Left lobe of liver (tissue), 2 donors: ENCODE results near the gene AVPI1. TPM values are rescaled to one million over a fixed set of nuclear protein-coding genes. Genes with fewer than 3 reads are reported as not detected.
"Not testable (repeated sequence)": the region's sequence is repeated elsewhere in the genome, so short reads cannot be mapped to it uniquely, and the experiment has no call there.

ENCODE experiments used
- ATAC-seq: fragments of 200-7000 bp; cut with Tn5 transposase; one replicate; pipeline ENCODE4 v1.9.1; 2020; ENCODE audit warnings: mild to moderate bottlenecking, moderate library complexity
- DNase-seq: peaks from one replicate; pipeline ENCODE4 v3.0.0-alpha.2; 2020; ENCODE audit warnings: low spot score
- total RNA-seq: library from RNA; stranded (reverse); gene quantifications from one replicate; pipeline ENCODE4 v1.2.1, GENCODE V29; 2021
- donor health status: DM: no; HTN: no; CAD: no; lungs with moderate emphysema.
- donor health status: DM: no; HTN: yes; CAD: no.

AVPI1 gene
- total RNA-seq, 1 donor from 2014 or later: 26.4 TPM

DNA sequence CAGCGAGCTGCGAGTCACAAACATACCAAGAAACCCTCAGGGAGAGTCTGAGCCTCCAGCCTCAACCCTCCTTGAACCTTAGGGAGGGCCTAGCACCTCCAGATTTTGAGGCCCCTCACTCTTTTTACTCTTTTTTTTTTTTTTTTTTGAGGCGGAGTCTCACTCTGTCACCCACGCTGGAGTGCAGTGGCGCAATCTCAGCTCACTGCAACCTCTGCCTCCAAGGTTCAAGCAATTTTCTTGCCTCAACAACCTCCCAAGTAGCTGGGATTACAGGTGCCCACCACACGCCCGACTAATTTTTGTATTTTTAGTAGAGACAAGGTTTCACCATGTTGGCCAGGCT lies 2.7 kb downstream of the AVPI1 start:
- ATAC-seq, DNase-seq: not testable (repeated sequence)

GRCh38 chr10:97683556-97684367 lies 3.3 kb downstream of the AVPI1 start:
- no peak for DNase-seq
- ATAC-seq: peak; percentile 7

GRCh38 chr10:97682042-97682441 lies 5.0 kb downstream of the AVPI1 start:
- DNase-seq (no peak), ATAC-seq (no peak)

DNA sequence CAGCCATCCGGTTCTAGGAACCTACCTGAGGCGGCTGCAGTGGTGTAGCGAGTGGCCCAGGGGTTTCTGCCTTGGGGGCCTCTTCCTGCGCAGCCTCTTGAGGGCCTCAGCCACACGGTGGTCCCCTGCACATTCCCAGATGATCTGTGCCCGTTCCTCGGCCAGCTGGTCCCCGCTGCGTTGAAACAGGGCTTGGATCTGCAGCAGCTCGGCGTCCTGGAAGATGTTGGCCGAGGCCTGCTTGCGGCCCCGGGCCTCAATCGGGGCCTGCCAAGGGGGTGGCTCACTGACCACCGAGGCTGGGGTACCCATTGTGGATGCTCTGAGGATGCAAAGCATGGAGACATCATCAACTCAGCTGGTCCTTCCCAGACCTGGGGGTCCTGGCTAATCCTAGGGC lies 7.4 kb downstream of the AVPI1 start:
- no peak for ATAC-seq
- DNase-seq: no peak

DNA sequence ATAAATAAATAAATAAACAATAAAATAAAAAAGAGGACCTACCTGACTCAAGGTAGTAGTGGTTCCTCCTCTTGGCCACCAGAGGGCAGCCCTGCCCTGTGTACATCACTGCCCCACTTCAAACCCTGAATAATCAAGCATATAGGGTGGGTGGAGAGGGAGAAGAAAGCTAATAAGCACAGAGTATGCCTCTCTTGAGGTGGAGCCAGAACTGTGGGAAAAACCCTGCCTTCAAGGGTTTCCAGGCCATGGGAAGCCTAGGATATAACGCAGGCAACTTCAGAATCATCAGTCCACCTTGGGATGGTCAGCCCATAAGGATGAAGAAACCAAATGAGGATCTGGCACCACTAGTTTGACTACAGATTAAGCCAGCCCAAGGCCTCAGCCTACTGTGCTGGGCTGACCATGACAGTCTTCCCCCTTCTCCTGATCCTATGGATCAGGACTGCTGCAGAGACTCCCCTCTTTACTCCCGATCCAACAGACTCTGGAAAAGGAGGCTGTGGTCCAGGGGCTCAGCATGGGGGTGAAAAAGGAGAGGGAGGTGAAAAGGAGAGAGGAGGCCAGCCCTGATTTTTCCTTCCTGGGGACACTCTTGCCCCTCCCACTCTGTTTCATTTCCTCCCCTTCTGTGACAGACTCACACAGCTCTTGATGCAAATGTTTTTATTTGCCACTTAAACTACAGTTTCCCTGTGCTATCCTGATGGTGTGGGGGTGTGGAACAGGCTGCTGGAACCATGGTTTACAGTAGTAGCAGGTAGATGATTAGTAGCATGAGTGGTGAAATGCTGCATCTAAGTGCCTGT lies 10.1 kb downstream of the AVPI1 start:
- peak; percentile 77 for ATAC-seq

GRCh38 chr10:97675222-97675621 lies 11.8 kb downstream of the AVPI1 start:
- ATAC-seq (no peak), DNase-seq (no peak)

More for the DNA sequence above, 10.1 kb downstream of the AVPI1 start:
- no peak for DNase-seq

GRCh38 chr10:97673736-97674525 lies 13.1 kb downstream of the AVPI1 start:
- DNase-seq (no peak), ATAC-seq (peak; percentile 77)

GRCh38 chr10:97669571-97669970 lies 17.5 kb downstream of the AVPI1 start:
- DNase-seq (no peak), ATAC-seq (no peak)

GRCh38 chr10:97667463-97667862 lies 19.6 kb downstream of the AVPI1 start:
- no peak for DNase-seq

DNA sequence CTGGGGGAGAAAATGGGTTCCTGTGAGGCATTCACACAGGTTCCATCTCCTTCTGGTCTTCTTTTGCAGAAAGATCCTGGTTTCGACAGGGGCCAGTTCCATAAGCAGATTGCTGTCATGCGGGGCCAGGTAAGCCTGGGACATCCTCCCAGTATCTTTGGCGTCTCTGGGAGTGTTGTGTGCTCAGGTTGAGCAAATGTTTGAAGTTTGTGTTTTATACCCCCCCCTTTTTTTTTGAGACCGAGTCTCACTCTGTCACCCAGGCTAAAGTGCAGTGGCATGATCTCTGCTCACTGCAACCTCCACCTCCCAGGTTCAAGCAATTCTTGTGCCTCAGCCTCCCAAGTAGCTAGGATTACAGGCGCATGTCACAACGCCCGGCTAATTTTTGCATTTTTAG lies 20.0 kb downstream of the AVPI1 start:
- DNase-seq: no peak
- peak; percentile 75 for ATAC-seq

More at GRCh38 chr10:97667463-97667862, 19.6 kb downstream of the AVPI1 start:
- peak; percentile 4 for ATAC-seq

GRCh38 chr10:97664282-97664850 lies 22.7 kb downstream of the AVPI1 start:
- no peak for DNase-seq

DNA sequence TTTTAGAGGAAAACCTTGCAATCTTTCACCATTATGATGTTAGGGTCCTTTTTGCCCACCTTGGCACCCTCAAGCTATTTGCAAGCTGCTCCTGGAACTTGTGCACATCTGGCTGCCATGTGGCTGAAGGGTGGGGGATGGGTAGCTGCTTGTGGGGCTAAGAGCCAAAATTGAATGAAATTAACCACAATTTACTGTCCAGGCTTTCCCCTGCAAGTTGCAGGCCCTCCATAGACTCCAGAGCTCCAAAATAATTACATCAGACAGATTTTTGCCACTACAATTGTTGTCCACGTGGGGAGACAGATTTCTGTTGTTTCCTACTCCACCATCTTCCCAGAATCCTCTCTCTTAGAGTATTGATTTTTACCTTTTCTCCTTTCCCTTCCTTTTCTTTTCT lies 27.5 kb downstream of the AVPI1 start:
- ATAC-seq (no peak), DNase-seq (no peak)

More at GRCh38 chr10:97664282-97664850, 22.7 kb downstream of the AVPI1 start:
- ATAC-seq: peak; percentile 79

- ATAC-seq (no peak), DNase-seq (no peak)
Observed at GRCh38 chr10:97656777-97657176, 30.3 kb downstream of the AVPI1 start.

DNA sequence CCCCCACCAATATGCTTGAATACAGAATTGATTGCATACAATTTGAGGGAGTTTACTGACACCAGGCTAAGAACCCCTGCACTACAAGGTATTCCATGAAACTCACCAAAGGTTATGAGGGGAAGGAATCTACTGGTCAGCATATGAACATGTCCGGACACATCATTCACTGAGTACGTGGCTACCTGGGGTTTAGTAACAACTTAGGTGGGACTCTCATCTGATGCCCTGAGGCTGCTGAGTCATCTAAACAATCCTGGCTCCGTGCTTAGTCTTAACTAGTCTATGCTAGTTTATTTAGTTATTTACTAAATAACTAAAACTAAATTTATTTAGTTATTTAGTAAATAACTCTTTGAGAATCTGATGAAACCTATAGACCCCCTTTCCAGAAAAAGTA lies 35.3 kb downstream of the AVPI1 start:
- no peak for ATAC-seq

DNA sequence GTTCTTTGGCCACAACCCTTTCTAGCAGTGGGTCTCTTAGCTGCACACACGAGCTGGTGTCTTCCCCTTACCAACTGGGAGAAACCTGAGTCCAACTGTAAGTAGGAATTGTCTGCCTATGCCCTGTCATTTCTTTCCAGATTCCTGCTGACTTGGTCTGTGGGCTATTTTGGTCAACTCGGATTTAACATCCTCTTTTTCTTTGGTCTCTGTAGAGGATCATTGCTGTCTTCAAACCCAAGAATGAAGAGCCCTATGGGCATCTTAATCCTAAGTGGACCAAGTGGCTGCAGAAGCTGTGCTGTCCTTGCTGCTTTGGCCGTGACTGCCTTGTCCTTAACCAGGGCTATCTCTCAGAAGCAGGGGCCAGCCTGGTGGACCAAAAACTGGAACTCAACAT lies 36.3 kb downstream of the AVPI1 start:
- DNase-seq: no peak
- no peak for ATAC-seq

More for the DNA sequence above, 35.3 kb downstream of the AVPI1 start:
- no peak for DNase-seq

- not testable (repeated sequence) for ATAC-seq, DNase-seq
Observed at GRCh38 chr10:97649405-97649750, 37.7 kb downstream of the AVPI1 start.

DNA sequence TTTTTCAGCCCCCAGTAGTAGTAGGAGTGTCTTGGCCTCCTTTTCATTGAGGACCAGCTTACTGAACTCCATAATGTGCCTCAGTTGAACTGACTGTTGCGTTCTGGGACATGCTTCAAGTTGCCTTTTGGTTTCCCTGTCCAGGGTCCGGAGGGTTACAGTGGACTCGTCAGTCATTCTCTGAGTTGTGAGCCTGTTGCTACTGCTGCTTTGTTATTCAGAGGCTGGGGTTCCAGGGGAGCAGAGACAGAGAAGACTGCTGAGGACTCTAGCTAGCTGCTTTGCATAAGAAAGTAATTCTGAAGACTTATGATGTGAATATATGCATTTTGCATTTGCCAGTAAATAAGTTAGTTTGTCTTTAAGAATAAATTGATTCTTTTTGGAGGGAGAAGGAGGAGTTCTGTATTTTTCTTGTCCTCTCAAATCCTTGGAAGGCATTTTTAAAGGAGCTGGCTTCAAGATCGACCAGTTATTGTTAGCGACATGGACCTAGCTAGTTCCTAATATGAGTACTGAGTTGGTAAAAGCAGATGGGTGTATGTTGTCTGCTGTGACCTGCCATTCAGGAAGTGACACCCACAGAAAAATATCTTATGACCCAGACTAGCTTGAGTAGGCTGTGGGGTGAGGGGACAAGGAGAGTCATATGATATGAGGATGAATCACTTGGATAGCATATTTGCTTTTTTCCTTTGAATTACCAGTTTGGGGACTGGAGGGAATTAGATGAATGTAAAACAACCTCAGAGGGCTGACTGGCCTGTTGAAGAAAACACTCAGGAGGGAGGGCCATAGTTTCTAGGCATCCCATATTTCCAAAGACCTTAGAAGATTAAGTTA lies 38.3 kb downstream of the AVPI1 start:
- no peak for DNase-seq
- peak; percentile 61 for ATAC-seq

DNA sequence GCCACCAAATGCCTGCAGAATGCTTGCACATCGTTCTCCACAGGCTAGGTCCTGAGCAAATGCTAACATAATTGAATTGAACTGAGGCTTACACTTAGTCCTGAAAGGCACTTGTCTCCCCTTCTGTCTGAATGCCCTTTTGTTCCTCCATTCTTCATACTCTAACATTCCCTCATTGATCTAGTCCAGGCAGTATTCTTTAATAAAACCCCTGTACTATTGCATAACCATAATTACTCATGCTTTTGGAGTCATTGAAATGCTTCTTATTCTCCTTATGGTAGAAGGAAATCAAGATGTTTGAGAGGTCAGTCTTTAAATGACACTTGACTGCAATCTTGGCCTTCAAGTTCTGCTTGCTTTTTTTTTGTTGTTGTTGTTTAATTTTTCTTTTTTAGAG lies 39.5 kb downstream of the AVPI1 start:
- DNase-seq (no peak), ATAC-seq (no peak)

GRCh38 chr10:97644936-97645335 lies 42.1 kb downstream of the AVPI1 start:
- no peak for DNase-seq
- ATAC-seq: no peak

GRCh38 chr10:97643441-97643985 lies 43.5 kb downstream of the AVPI1 start:
- ATAC-seq (no peak), DNase-seq (no peak)
